Stimulated activated CD4-positive, alpha-beta T cell treated with anti-CD3 and anti-CD28 coated beads, Interleukin-12 subunit alpha, Interleukin-12 subunit beta, amount 100 ng/mL, for 24 hours (primary cell): ENCODE measurements around the gene THSD1.
"Not testable (repeated sequence)": the region's sequence is repeated elsewhere in the genome, so short reads cannot be mapped to it uniquely, and the experiment has no call there.

Experiments
- DNase-seq, 2 experiments: peaks; one replicate each; pipeline ENCODE4 v3.0.0-alpha.2; 2020; ENCODE audit warnings: low read depth in 2 of 2

The THSD1 gene

DNA sequence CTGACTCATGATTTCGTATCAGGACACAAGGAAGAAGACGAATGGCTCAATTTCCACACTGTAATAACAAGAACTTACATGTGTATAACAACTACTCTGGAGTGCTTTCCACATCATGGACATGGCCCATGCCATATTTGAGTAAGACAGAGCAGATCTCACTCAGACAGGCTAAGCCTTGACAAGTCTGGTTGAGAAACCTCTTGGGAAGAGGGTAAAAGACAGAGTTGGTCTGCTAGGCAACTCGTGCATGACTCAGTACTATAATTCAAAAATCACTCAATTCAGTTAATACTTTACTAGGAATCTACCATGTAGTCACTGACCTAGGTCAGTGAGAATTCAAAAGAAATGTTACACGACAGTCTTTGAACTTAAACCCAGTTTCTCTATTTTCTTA is 5.7 kb upstream of the THSD1 start:
- no peak for DNase-seq

DNA sequence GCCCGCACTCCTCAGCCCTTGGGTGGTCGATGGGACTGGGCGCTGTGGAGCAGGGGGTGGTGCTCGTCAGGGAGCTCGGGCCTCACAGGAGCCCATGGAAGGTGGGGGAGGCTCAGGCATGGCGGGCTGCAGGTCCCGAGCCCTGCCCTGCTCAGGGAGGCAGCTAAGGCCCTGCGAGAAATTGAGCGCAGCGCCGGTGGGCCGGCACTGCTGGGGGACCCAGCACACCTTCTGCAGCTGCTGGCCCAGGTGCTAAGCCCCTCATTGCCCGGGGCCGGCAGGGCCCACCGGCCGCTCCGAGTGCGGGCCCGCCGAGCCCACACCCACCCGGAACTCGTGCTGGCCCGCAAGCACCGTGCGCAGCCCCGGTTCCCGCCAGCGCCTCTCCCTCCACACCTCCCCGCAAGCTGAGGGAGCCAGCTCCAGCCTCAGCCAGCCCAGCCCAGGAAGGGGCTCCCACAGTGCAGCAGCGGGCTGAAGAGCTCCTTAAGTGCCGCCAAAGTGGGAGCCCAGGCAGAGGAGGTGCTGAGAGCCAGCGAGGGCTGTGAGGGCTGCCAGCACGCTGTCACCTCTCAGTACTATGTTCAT is 2.2 kb upstream of the THSD1 start:
- not testable (repeated sequence) for DNase-seq

DNA sequence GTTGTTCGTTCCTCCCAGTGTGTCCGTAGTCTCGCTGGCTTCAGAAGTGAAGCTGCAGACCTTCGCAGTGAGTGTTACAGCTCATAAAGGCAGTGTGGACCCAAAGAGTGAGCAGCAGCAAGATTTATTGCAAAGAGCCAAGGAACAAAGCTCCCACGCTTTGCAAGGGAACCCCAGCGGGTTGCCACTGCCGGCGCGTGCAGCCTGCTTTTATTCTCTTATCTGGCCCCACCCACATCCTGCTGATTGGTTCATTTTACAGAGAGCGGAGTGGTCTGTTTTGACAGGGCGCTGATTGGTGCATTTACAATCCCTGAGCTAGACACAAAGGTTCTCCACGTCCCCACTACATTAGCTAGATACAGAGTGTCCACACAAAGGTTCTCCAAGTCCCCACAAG is 1.5 kb upstream of the THSD1 start:
- DNase-seq, result not testable (repeated sequence)

DNA sequence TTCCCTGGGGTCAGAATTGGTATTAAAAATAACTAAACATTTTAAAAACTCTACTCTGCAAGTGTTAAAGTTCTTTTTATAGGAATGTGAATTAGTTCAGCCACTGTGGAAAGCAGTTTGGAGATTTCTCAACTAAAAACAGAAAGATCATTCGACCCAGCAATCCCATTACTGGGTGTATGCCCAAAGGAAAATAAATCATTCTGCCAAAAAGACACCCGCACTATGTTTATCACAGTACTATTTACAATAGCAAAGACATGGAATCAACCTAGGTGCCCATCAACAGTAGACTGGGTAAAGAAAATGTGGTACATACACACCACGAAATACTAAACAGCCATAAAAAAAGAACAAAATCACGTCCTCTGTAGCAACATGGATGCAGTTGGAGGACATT is 657 bp upstream of the THSD1 start:
- DNase-seq, result no peak

DNA sequence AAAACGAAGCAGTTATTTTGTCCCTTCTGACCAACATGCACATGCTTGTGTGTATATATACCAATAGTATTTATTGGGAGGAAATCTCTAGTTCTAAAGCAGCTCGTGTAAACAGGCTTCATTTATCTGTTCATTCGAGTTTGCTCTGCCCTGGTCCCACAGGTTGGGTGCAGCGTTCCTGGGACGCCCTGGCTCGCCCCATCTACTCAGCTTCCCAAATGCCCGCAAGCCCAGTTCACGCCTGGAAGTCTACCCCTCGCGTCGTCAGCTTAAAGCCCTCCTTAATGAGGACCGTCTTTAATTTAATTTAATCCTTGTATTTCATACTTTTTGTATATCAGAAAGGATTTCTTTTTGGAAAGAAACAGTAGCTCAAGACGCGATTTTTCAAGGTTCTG is 604 bp downstream of the THSD1 start:
- no peak for DNase-seq

DNA sequence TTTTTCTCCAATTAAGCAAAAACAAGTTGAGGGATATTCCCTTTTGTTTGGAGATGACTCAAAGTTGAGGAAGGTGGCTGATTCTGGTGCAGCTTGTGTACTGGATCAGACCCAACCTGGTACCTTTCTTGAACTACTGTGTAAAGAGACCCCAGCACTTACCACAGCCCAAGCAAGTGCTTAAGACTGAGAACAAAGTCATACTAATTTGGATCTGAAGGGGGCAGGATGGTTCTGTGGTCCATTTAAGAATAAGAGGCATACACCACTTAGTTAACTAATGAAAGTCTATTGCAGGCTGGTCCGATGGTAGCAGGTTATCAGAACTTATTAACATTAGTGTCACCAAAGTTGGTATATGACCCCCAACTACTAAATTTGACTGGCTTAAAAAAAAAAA is 6.3 kb downstream of the THSD1 start:
- DNase-seq, result no peak

DNA sequence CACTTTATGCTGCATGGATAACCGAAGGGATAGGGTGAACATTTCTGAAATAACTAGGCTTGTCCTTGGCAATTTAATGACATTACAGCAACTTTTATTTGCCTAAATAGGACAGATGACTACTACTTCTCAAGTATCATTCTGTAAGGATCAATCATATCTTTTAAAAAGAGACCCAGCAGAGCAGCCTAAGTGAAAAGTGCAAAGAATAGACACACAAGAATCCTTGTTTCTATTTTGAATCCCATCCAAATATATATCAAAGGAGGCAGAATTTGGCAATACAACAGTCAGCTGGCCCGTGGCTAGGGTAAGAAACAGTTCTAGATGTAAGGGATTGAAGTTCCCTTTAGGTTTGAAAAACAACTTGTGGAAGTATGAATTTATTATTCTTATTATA is 6.9 kb downstream of the THSD1 start:
- DNase-seq, result no peak

DNA sequence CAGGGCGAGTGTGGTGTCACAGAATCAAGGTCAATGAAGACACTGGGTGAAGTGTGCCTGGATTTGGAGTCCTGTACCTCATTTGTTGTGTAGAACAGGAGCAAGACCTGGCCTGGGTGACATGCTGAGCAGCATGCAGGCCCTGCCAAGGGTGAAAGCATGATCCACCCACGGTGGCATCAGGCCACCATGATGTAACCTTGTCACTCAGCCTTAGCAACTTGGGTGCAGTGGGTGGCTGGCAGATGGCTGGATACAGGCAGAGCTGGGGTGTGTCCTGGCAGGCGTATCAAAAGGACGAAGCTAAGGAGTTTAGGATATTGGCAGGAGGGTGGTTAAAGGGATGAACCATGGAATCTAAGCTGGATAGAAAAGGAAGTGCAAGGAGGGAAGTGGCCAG is 10.3 kb downstream of the THSD1 start:
- no peak for DNase-seq

DNA sequence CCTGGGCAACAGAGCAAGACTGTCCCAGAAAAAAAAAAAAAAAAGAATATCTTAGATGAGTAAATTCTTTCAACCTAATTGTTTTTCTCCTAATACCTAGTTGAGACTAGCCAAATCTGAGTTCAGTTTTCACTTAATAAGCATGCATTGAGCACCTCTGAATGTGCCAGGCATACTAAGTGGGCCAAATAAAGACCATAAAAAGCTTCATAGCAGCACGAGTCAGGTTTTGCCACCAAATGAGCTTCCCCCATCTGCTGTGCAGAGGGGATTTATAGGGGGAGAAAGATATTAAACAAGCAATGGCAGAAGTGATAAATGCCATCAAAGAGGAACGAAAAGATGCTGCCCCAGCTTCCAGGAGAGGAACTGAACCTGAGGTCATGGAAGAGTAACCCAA is 11.4 kb downstream of the THSD1 start:
- DNase-seq, result no peak

DNA sequence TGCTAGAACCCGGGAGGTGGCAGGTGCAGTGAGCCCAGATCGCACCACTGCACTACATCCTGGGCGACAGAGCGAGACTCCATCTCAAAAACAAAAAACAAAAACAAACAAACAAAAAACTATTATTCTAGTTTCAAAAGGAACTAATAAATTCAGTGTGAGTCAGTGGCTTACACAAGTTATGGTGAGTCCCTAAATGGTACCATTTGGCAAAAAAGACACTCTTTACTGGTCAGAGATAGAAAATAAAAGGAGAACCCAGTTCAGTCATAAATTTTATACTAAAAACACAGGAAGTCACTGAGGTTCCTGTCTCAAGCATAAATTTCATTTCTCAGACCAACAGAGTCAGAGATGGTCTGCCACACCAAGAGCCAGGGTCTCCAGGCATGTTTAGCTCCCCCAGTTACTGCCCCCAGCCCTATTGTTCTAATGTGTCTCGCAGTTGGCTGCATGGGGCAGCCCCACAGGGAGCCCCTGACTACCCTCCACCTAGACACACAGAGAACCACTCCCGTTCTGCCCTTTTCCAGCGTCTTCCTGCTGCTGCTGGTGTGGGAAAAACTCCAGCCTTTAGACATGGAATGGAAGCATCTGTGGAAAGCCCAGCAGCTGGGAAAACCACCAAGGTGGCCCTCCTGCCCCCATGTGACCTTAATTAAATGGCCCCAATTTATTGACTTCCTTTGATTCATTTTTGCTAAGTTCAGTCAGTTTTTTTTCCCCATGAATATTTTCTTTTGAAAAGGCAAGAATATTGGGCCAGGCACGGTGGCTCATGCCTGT is 12.2 kb downstream of the THSD1 start:
- no peak for DNase-seq

DNA sequence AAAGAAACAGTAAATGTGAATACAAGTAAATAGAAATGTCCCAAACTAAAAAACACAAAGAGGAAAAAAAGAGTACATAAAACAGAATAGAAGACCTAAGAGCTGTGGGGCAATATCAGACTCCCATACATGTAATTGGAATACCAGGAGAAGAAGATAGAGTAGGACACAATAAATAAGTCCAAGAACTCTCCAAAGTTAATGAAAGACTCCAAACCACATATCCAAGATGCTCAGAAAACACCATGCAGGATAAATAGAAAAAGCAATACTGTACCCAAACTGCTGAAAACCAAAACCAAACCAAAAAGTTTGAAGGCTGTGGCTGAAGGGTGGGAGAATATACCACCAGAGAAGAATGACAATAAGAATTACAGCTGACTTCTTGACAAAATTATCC is 18.3 kb downstream of the THSD1 start:
- no peak for DNase-seq

DNA sequence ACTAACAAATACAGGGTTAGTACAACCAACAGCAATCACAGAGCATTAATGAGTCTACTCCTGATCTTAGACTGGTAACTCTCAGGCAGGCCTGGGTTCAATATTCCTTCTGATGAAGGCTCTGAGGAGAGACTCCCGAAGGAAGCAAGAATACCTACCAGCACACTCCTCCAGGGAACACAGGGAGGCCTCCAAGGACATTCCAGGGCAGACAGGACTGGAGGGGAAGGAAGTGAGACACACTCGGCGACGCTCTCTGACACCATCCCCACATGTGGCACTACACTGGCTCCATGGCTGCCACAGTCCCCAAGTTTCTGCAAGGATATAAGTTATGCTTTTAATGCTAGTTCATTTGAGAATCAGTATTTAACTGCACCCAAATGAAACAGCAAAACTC is 20.1 kb downstream of the THSD1 start:
- no peak for DNase-seq

DNA sequence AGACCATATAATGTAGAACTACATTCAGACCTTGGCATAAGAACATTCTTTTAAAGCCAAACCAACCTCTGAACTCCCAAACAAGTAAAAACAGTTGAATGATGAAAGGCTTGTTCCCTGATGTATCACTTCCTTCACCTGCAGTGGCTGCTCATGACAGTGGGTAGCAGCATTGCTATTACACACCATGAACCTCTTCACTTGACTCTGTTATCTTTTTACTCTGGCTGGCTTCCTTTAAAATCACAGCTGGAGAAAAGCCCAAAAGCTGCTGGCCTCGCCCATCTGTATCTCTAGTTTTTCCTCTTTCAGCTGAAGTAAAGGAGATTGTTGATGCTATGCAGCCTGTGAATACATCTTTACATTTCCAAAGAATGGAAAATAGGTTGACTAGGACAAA is 22.6 kb downstream of the THSD1 start:
- no peak for DNase-seq

DNA sequence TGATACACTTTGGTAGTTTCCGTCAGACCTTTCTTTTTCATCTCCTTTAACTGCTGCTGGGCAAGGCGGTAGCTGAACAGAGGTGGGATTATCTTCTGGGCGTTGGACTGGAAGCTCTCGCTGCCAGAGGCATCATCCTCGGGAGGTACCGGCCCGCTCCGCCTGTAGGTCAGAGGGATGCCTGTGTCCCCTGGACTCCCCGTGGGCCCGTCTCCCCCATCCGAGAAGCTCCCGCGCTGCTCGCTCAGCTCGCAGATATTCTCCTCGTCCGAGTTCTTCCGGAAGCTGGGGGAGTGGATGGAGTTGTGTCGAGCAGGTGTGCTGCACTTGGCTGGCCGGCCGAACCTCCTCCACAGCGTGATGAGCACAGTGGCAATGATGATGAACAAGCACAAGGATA is 27.7 kb downstream of the THSD1 start:
- DNase-seq, result no peak

DNA sequence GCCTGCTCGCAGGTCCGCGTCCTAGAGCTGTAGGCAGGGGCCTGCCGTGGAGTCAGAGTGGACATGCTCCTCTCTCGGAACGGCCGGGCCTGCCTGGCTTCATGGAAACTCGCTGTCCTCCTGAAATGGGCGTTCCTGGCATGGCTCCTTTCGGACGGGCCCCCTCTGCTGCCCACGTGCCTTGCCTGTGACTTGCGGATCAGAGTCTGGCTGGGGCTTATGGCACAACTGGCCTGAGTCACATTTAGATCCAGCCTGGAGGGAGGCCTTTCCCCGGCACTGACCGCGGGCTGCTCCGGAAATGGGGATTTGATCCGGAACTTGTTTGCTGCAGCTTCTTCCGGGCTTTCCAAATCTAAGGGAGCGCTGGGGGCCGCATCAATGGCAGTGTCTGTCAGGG is 28.1 kb downstream of the THSD1 start:
- no peak for DNase-seq

DNA sequence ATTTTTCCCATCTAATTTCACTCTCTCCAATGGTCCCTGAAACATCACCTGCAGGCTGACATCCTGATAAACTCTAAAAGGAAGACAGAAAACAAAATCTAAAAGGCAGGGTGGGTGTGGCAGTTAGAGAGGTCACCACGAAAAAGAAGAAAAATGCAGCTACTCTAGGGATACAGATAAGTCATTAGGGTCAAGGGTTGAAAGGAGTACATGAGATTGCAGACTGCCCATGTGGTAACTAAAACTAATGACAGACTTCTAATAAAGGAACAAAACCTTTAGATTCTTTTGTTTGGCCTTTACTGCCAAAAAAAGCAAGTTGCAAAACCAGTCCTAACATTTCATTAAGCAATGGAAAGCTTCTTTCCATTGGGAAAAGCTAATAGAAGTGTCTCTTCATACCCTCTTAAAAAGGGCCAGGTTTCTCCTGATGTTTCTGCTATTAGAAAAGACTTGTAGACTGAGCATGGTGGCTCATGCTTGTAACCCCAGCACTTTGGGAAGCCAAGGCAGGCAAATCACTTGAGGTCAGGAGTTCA is 31.0 kb downstream of the THSD1 start:
- DNase-seq, result no peak

DNA sequence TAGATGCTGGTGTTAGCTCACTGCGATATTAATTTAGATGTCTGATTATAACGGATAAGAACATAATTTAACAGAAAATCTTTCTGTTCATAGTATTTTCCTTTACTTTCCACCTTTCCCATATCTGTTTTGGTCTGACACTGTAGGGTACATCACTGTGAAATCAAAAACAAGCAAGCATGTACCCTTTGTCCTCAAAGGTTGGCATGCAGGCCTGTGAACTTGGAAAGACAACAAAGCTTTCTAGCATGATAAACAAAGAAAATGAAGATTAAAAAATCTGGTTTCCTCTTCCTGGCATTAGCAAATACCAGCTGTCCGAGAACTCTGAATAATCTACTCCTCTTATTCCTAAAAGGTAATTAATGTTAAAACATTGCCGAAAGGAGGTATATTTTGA is 31.6 kb downstream of the THSD1 start:
- no peak for DNase-seq

DNA sequence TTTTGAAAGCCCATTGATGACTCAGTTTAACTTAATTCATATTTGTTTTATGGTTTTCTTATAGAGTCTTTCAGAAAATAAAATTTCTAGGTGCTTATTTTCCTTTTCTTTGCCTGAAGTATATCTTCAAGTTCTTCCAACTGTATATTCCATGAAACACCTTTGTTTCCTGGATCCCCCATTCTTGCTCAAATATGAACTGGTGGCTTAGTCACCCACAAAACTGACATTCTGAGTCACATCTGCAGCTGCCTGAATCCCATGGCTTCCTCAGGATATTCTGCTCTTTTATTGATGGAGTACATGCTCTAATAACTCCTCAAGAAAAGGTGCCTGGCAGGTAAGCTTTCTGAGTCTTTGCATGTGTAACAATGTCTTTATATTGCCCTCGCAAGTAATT is 32.7 kb downstream of the THSD1 start:
- DNase-seq, result not testable (repeated sequence)

DNA sequence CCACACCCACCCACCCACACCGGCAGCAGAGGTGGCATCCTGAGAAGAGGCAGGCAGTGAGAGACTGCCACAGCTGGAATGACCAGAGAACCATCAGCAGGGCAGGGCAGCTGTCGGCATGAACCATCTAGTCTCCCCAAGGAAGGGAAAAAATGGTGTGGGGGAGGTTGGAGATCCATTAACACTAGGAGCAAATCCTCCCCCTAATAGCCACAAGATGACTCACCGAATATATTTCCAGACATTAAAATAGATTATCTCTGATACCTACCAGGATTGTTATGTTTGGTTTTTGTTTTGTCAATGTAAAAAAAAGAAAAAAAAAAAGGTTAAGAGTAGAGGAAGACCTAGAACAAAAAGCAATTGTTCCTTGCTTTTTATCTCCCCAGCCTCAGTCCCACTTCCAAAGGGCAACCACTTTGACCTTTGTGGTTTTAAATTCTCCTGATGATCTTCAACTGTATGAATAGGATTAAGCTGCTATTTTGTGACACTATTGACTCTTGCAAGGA is 34.2 kb downstream of the THSD1 start:
- no peak for DNase-seq

DNA sequence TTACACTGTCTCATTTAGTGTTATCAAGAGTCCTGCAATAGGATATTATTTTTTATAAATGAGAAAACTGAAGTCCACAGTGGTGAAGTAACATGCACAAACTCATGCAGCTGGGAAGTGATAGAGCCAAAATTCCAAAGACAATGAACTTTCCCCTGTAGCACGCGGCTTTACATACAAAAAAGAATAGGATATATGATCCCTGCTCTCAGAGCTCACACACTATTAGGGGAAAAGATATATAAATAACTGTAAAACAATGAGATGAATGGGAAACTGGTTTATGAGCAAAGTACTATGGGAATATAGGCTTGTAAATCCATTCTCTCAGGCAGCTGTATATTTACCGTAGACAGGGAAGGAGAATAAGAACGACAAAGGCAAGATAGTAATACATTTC is 39.7 kb downstream of the THSD1 start:
- DNase-seq, result no peak

DNA sequence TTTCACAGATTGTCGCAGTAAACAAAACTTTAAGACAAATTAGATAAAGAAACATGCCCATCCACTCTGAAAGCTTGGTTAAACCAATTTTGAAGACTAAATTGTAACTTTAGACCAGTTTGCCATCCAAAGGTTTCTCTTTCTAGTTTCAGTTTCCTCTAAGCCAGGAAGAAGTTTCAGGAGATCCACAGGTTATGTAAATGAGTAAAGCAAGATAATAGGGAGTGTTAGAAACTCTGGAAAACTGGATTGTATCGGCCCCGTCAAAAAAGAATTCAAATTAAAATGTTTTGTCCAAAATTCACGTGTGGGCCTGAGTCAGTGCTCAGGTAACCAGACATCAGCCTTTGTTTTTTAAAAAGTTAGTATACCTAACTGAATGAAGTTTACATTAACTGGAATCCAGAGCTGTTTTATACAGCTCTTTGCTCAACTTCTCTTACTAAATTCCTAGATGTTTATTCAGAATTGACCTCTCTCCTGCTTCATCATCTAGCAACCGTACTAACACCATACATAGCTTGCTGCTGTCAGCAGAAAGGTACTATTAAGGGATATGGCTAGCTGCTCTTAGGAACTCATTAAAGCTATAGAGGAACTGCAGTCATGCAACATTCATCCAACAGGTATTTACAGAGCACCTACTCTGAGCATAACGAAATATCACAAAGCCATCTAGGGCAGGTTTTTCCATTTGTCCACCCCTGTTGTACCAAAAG is 43.6 kb downstream of the THSD1 start:
- DNase-seq, result not testable (repeated sequence)

DNA sequence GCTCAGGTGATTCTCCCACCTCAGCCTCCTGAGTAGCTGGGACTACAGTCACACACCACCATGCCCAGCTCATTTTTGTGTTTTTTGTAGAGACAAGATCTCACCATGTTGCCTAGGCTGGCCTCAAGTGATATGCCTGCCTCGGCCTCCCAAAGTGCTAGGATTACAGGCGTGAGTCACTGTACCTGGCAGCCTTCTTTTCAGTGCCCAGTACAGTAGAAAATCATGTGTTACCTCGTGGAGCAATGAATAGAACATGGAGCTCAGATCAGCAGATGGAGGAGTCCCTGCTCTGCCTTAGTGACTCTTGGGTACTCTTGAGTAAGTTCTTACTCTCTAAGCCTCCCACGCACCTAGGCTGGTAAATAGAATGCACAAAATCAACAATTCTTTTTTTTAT is 44.7 kb downstream of the THSD1 start:
- DNase-seq, result no peak

DNA sequence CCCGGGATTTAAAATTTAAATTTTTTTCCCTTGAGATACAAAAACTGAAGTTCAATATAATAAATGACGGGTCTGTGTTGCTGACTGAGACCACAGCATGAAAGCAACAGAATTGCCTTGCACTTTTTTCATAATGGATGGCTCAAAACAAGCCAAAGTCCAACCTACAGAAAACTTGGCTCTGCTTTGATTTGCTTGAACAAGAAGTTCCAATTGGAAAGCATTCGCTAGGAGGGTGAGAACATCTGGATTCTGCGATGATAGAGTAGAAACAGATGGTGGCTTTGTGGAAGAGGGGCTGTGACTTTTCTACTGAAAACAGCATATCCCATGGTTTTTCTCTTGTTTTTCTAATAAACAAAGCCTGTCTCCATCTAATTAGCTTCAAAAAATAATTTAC is 46.4 kb downstream of the THSD1 start:
- DNase-seq, result no peak
